DMS53 treated with DMSO at 0.1 percent for 48 hours (cell line): Measurements from ENCODE around the gene LRRN4CL.
"Not testable (repeated sequence)": the region's sequence is repeated elsewhere in the genome, so short reads cannot be mapped to it uniquely, and the experiment has no call there.

ENCODE experiments used
- DNase-seq: peaks from one replicate; lab custom pipeline; 2025; ENCODE audit not compliant: unreplicated experiment; lab: John Stamatoyannopoulos, UW

LRRN4CL gene

GRCh38 chr11:62710001-62710345 is 20.6 kb upstream of the LRRN4CL start:
- peak; percentile 34 for DNase-seq

DNA sequence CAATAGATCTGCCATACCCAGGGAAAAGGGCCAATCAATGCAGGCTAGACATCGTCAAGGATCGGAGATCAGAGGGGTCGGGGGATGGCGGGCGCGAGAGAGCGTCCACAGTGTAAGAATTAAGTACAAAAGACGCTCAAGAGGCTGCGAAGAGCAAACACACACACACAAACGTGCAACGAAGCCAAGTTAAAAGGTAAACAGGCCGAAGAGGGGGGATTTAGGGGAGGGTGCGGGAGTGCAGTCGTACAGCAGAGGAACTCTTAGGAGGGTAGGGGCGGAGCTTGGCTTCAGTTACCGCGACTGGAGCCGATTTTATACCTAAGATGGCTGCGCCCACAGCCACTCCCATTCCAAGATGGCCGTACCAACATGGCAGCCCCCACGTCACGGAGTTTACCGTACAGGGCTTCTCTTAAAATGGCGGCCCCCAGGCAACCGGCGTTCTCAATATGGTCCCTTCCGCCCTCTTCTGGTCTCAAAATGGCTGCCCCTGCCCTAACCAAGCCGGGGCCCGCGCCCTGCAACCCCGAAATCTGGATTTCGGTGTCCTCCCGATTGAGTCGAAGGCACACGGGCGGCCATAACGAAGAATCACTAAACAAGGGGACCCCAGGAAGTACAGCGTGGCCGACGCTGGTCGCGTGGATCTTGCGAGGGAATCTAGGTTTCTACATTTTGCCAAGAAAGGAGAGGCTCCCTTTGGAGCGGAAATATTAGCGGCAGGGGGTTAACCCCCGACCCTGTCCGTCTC is 20.1 kb upstream of the LRRN4CL start:
- DNase-seq = peak; percentile 95

DNA sequence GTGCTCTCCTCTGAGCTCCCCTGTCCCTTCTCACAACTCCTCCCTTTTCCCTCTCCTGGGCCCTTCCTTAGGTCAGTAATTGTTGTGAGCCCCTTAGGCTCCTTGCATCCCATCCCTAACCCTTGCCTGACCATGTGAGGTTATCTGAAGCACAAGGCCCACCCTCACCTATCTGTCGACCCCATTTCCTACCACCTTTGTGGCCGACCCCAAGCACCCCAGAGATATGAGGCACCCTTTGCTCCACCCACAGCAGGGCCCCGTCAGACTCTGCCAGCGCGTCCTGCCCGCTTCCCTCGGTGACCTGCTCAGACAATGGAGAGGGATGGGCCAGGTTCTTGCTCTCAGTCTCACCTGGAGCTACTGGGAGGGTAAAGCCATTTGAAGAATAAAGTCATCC is 19.5 kb upstream of the LRRN4CL start:
- peak; percentile 65 for DNase-seq

DNA sequence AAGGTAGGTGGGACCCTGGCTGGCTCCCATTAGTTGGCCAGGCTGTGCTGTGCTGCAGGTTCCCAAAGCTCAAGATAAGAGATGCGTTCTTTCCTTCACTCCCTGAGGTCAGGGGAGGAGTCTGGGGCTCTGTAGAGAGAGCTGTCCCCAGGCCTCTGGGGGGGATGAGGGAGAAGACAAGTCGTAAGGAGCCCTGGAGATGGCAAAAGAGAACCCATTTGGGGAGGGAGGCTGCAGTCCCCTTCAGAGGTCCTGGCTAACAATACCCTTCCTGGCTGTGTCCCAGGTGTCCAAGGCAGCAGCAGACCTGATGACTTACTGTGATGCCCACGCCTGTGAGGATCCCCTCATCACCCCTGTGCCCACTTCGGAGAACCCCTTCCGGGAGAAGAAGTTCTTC is 19.1 kb upstream of the LRRN4CL start:
- DNase-seq = no peak

- no peak for DNase-seq
Measured at GRCh38 chr11:62707277-62707861, 18.0 kb upstream of the LRRN4CL start, which contains the start of the genes BSCL2 and GNG3. TSS of gene BSCL2 (minus strand) at chr11:62707424. CDS start at chr11:62707195, 229 bp downstream. TSS of gene GNG3 (plus strand) at chr11:62707676. CDS start at chr11:62708296, 620 bp downstream.

GRCh38 chr11:62706850-62707247 is 17.5 kb upstream of the LRRN4CL start:
- DNase-seq = no peak

- peak; percentile 58 for DNase-seq
Measured at GRCh38 chr11:62705880-62706849, 16.8 kb upstream of the LRRN4CL start.

- DNase-seq = no peak
Measured at GRCh38 chr11:62705413-62705812, 16.1 kb upstream of the LRRN4CL start.

DNA sequence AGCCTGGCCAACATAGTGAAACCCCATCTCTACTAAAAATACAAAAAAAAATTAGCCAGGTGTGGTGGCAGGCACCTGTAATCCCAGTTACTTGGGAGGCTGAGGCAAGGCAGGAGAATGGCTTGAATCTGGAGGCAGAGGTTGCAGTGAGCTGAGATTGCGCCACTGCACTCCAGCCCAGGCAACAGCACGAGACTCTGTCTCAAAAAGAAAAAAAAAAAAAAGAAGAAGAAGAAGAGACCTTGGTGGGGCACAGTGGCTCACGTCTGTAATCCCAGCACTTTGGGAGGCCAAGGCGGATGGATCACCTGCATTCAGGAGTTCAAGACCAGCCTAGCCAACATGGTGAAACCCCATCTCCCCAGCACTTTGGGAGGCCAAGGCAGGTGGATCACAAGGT is 14.6 kb upstream of the LRRN4CL start:
- not testable (repeated sequence) for DNase-seq

DNA sequence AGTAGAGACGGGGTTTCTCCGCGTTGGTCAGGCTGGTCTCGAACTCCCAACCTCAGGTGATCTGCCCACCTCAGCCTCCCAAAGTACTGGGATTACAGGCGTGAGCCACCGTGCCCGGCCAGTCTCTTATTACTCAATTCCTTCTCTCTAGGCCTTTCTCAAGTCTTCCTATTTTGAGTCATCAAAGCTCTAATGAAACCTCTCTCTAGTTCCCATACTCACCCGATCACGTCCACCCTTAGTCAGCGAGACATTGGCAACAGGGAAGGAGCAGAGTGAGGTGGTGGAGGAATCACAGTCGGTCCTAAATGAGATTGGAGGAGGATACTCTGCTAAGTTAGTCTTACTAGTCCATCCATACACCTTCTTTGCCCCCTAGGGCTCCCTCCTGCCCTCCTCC is 12.9 kb upstream of the LRRN4CL start:
- no peak for DNase-seq

DNA sequence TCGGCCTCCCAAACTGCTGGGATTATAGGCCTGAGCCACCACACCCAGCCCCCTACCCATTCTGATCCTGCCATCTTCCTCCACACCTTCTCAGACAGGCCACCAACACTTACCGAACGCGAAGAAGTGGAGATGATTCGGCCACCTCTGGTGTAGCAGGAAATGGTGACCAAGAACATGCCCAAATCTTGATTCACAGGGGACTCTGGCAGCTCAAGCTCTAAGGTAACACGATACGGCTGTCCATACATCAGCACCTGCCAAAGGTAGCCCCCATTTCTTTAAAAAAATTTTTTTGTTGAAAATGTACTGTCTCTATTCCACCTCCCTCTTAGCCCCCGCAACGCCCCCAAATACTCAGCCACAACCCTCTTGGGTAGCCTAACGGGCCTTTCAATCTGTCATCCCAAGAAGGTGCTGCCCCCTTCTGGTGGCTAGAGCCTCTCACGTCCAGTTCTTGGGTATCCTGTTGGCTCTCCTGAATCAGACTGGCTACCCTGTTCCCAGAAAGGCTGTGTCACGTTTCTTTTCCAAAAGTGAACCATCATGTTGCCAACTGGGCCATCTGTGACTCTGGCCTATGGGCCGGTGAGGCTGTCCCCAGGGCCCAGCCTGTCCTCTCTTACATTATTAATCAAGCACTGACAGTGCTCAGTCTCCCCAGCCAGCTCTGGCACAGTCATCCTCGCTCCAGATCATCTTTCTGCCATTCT is 5.3 kb upstream of the LRRN4CL start:
- DNase-seq = peak; percentile 47

GRCh38 chr11:62693624-62694023 is 4.3 kb upstream of the LRRN4CL start:
- not testable (repeated sequence) for DNase-seq

DNA sequence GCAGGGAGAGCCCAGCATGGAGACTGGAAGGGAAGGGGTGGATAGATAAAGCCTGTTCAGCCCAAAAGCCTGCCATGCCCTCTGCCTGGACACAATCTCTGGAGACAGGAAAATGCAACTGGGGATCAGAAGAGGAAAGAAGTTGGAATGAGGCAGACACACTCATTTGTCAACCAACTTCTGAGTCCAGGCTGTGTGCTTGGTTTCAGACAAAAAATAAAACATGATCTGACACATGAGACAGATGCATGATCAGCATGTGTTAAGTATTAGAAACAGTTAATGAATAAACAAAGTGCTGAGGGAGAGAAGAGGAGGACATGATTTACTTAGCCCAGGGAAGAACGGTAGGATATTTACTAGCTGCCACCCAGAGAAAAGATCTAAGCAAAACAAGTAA is 839 bp downstream of the LRRN4CL start:
- DNase-seq = no peak

DNA sequence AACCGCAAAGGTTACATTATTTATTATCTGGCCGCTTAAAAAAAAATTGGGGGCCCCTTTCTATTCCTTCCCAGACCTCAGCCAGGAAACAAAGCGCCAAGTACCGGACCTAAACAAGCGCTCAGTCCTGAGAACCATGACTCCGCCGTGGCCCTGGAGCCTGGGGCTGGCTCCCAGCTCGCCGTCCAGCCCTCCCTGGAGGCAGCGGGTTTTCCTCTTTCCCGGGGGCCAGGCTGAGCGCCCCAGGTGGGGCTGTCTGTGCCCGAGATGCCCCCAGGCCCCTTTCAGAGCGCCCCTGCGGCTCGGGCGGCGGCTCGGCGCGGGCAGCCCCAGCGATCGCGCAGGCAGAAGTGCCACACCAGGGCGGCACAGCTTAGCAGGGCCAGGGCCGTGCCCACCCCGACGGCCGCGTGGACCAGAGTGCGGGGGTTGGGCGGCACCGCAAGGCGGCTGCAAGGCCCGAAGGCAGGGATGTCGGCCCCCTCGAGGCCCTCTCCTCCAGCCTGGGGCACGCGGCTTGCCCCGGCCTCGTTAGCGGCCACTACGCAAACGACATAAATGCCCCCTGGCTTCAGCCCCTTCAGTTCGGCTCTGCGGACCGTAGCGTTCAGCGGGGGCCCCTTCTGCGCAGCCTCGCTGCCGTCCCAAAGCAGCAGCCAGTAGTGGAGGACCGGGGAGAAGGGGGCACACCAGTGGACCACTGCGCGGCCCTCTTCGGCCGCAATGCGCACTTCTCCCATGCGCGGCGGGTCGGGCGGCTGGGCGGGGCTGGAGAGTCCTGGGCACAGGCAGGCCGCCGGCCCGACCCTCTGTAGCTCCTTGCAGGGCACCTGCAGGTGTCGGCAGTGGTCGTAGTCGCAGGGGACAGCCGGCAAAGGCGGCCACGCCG is 1.6 kb downstream of the LRRN4CL start:
- no peak for DNase-seq

- no peak for DNase-seq
Measured at GRCh38 chr11:62682518-62682917, 6.8 kb downstream of the LRRN4CL start.

DNA sequence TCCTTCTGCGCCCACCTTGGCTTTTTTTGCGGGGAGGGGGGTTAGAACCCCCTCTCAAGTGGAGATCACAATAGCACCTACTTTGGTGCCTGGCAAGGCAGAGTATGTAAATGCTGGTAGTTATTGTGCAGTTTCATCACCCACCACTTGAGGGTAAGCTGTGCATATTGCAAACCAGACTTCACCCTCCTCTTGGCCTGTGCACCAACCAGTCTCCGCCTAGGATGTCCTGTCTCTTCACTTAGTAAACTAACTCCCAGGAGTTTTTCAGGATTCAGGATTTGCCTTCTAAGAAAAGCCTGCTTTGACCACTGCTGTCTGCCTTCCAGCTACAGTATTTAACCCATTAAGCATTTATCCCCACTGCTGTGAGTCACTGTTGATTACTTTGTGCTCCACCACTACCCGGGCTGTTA is 8.5 kb downstream of the LRRN4CL start:
- DNase-seq = peak; percentile 76

- DNase-seq = peak; percentile 80
Measured at GRCh38 chr11:62678770-62679696, 10.3 kb downstream of the LRRN4CL start, which contains the start of gene UBXN1. TSS of gene UBXN1 (minus strand) at chr11:62679073. CDS start at chr11:62678923, 150 bp downstream.

DNA sequence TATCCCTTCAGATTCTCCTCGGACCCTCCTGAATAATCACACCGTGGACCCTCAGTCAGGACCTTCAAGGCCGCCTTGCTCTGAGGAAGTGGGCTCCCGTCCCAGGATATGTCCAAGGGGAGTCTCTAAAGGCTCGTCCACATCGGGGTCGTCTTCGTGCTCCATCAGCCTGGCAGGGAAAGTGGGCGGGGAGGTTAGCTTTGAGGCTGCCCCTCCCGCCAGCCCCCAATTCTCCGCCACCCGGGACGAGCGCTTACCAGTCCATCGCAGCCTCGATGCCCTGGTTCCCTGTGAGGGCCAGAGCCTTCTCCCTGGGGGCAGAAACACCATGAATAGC is 10.9 kb downstream of the LRRN4CL start:
- no peak for DNase-seq

DNA sequence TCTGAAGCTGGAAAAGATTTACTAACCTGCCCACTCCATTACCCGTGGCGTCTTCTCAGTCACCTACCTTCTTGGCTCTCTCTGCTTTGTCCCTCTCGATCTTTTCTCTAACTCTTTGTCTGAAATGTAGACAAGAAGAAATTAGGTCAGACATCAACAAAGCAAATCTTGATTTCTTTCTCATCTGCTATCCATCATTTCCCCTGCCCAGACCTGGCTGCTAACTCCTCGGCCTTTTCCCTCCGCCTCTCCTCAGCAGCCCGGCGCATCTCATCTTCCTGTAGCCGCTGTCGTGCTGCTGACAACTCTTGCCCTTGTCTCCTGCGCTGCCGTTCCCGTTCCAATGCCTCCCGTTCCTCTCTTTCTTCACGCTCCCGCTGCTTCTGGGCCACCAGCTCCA is 11.6 kb downstream of the LRRN4CL start:
- DNase-seq = no peak
